CD4-positive, alpha-beta T cell treated with Interferon gamma for 1 hour (primary cell): Measurements from ENCODE around the gene MDN1.
"Not testable (repeated sequence)": the region's sequence is repeated elsewhere in the genome, so short reads cannot be mapped to it uniquely, and the experiment has no call there.

Source experiments
- DNase-seq: peaks from one replicate; pipeline ENCODE4 v3.0.0-alpha.2; 2020

The MDN1 gene

DNA sequence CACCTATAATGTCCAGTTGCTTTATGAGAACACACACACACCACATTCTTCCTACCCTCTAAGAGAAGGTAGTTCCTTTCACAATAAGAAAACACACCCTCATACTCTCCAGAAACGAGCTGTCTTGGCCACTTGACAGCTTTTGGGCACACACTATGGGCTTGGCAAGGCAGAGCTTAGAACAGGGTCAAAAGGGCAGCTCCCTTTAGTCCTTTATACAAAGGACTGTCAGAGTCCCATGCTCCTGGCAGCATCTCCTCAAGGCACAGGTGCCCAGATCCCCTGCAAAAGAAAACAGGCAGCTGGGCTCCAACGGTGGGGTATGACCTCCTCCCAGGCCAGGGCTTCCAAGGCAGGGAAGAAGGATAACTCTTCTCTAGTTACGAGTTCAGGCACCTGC lies 176.2 kb downstream of the MDN1 start:
- DNase-seq = no peak

GRCh38 chr6:89642956-89643355 lies 176.6 kb downstream of the MDN1 start:
- DNase-seq = no peak

GRCh38 chr6:89641581-89641980 lies 178.0 kb downstream of the MDN1 start:
- not testable (repeated sequence) for DNase-seq

GRCh38 chr6:89640804-89641203 lies 178.8 kb downstream of the MDN1 start:
- no peak for DNase-seq

GRCh38 chr6:89638320-89639195 lies 181.0 kb downstream of the MDN1 start, which contains the start of gene LYRM2:
Gene LYRM2 (minus strand): TSS chr6:89638747. CDS start chr6:89638716, 31 bp downstream.
- DNase-seq = peak; percentile 87

GRCh38 chr6:89637960-89638319 lies 181.7 kb downstream of the MDN1 start:
- DNase-seq = no peak

GRCh38 chr6:89636412-89636811 lies 183.2 kb downstream of the MDN1 start:
- not testable (repeated sequence) for DNase-seq

DNA sequence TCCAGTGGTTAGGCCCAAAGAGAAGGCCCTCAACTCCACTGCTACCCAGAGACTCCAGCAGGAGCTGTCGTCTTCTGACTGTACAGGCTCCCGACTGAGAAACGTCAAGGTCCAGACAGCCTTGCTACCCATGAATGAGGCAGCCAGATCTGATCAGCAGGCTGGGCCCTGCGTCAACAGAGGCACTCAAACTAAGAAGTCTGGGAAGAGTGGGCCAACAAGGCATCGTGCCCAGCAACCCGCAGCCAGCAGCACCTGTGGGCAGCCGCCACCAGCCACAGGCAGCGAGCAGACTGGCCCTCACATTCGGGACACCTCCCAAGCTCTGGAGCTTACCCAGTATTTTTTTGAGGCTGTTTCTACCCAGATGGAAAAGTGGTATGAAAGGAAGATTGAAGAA lies 189.1 kb downstream of the MDN1 start:
- no peak for DNase-seq

GRCh38 chr6:89623749-89624148 lies 195.8 kb downstream of the MDN1 start:
- DNase-seq = no peak

- DNase-seq = no peak
Observed at GRCh38 chr6:89619567-89619966, 200.0 kb downstream of the MDN1 start.

DNA sequence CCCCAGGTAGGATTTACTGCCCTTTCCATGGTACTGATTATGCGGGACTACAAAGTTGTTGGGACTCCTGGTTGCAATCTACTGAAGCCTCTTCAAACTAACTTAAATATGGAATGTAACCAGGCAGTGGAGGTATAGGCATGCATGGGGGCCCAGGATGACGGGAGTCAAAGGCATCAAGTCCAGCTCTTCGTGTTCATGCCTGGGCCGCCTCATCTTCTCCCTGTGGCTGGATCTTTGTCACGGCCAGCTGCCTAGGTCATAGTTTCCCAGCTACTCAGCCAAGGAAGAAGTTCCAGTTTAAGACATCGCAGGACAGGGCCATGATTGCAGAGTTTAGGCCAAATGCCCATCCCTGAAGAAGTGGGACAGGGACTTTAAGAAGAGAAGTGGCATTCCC lies 201.6 kb downstream of the MDN1 start:
- no peak for DNase-seq

GRCh38 chr6:89616531-89616930 lies 203.1 kb downstream of the MDN1 start:
- no peak for DNase-seq

DNA sequence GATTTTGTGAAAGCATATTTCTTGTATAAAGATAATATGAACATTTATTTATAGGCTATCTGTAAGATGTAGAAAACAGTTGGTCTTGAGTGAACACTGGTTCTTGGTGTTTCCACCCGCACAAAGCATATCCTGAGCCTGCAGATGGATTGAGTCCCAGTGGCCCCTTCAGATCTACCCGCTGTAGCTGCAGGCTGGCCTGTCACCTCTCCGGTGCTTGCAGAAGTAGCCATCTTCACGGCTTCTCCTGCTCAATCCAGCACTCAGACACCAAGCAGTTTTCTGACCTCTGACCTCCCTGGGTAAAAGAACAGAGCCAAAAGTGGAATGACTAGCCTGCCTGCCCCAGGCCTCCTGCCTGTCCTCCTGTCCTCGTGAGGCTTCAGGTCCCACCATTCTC lies 203.7 kb downstream of the MDN1 start:
- no peak for DNase-seq

GRCh38 chr6:89613790-89614189 lies 205.8 kb downstream of the MDN1 start:
- no peak for DNase-seq

DNA sequence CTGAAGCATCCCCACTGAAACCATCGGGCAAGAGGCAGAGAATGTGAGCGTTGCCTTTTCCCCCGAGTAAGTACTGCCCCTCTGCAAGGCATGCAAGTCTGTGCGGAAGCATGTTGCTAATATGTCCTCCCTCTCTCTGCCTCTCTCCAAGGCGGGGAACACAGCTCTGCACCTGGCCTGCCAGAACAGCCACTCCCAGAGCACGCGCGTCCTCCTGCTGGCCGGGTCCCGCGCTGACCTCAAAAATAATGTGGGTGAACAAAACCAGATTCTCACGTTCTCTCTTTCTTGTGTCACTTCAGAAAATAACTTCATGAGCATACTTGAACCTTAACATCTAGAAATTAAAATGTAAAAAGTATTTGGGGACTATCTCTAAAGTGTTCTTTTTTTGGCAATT lies 207.5 kb downstream of the MDN1 start:
- no peak for DNase-seq

DNA sequence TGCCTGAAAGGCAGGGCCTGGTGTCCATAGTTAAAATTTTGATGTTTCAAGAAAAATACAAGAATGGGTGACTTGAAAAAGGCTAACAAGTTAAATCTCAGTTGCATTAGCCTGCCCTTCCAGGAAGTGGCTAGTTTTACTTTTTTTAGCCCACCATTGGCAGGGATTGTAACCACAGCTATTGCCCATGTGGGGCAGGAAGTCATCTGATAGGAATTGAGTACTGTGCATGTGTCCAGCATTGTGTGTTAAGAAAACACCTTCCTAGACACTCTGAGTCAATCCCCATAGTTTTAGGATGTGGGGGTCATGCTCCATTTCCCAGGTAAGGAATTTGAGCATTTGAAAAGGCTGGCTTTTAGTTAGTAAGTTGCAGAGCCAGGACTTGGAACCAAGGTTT lies 207.9 kb downstream of the MDN1 start:
- DNase-seq = no peak

- DNase-seq = peak; percentile 66
Observed at GRCh38 chr6:89610149-89610642, 209.4 kb downstream of the MDN1 start.

GRCh38 chr6:89605861-89606260 lies 213.7 kb downstream of the MDN1 start:
- DNase-seq = no peak

DNA sequence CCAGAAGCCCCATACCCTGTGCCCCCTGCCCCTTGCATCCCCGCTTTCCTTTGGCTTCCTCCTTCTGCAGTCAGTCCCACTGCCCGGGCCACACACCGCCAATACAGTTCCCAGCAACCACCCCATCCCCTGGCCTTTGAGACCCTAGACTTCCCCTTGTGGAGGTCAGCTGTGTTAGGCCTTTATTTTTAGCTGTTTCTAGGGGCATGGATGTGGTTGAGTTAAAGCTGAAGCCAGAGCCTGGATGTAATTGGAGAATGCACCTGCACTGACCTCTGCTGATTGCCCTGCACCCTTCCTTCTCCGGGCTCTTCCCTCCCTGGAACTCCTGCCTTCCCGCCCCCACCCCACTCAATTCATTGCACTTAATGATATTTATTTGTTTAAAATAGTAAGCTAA lies 214.9 kb downstream of the MDN1 start:
- DNase-seq = no peak

- no peak for DNase-seq
Observed at GRCh38 chr6:89602166-89602565, 217.4 kb downstream of the MDN1 start.

DNA sequence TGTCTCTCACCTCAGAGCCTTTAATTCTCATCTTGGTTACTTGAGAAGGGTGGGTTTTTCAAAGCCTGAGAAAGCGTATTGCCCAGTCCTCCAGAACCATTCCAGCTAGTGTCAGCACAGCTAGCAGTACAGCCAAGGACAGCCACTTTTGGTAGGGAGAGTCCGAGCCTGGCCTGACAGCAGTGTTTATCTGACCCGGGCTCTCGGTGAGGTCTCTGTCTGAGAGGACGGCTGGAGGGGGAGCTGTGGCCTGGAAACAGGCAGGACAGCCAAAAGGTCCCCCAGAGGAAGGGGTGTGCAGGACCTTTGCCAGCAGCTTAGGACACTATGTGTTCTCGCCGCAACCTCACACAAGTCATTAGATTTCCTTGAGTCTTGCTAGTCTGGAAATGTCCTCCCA lies 219.9 kb downstream of the MDN1 start:
- DNase-seq = no peak

DNA sequence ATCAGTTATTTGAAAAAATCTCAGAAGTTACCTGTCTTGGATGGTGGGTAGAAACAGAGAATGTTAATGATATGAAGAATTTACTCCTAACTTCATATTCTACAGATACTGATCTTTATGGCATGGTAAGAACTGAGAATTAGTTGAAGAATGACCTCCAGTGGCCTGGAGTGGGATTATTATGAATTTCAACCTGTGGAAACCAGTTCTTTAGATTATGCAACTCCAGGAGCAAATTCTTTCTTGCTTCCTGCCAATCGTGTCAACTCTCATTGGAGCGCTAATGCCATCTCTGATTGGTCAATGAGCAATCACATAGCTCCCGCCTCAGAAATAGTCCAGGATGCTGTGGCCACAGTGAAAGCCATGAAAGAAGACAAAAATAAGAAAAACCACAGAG lies 221.6 kb downstream of the MDN1 start:
- DNase-seq = no peak

DNA sequence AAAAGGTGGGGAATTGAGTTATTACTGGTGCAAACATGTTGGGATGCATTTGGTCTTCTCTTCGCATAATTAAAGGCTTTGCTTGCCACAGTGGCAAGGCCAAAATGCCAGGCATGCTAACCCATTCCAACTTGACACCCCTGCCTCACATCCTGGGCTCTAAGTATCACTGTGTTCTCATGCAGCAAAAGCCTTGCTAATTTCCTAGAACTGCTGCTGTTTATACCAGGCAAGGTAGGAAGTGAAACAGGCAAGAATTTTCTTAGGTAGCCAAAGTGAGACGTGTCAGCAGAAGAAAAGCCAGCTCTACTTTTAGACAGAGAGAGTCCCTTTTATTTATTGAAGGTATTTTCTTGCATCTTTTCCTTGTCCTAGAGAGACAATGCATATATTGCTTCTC lies 222.2 kb downstream of the MDN1 start:
- no peak for DNase-seq

GRCh38 chr6:89596484-89596883 lies 223.1 kb downstream of the MDN1 start:
- DNase-seq = no peak

DNA sequence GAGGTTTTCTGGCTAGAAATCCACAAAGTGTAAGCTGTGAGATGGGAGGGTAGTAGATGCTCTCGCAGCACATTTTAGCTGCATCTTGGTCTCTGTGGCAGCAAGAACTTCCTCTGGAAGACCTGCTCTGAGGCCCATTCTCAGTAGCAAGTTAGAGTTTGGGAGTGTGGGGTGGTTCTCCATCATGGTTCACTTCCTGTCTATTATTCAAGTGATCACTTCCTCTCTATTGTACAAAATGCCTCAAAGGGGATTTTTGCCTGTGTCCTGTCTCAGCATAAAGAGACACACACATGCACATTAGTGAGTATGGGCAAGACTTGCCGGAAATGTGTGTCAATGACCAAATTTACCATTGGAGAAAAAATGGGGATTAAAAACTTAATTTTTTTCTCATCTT lies 223.5 kb downstream of the MDN1 start:
- DNase-seq = no peak
